ENCODE results near the gene SLC25A13.

The SLC25A13 gene

GRCh38 chr7:96322847-96323461 is 1.1 kb upstream of the SLC25A13 start:
- no peak for FAIRE-seq

- no peak for FAIRE-seq
Measured at GRCh38 chr7:96322373-96322695, 436 bp upstream of the SLC25A13 start.

GRCh38 chr7:96321031-96321657 is 754 bp downstream of the SLC25A13 start:
- no peak for FAIRE-seq

- no peak for FAIRE-seq
Measured at GRCh38 chr7:96320442-96320841, 1.5 kb downstream of the SLC25A13 start.

- FAIRE-seq = no peak
Measured at GRCh38 chr7:96319439-96319838, 2.5 kb downstream of the SLC25A13 start.

- no peak for FAIRE-seq
Measured at GRCh38 chr7:96316949-96317348, 4.9 kb downstream of the SLC25A13 start.

GRCh38 chr7:96315125-96315512 is 6.8 kb downstream of the SLC25A13 start:
- FAIRE-seq = no peak

GRCh38 chr7:96314402-96315124 is 7.3 kb downstream of the SLC25A13 start:
- FAIRE-seq = no peak

- FAIRE-seq = no peak
Measured at GRCh38 chr7:96313940-96314339, 8.0 kb downstream of the SLC25A13 start.

GRCh38 chr7:96312502-96312901 is 9.4 kb downstream of the SLC25A13 start:
- no peak for FAIRE-seq

- no peak for FAIRE-seq
Measured at GRCh38 chr7:96311967-96312366, 9.9 kb downstream of the SLC25A13 start.

- no peak for FAIRE-seq
Measured at GRCh38 chr7:96310110-96310509, 11.8 kb downstream of the SLC25A13 start.

- FAIRE-seq = no peak
Measured at GRCh38 chr7:96308950-96309263, 13.0 kb downstream of the SLC25A13 start.

GRCh38 chr7:96308253-96308949 is 13.5 kb downstream of the SLC25A13 start:
- no peak for FAIRE-seq

GRCh38 chr7:96306385-96307125 is 15.3 kb downstream of the SLC25A13 start:
- no peak for FAIRE-seq

GRCh38 chr7:96305915-96306314 is 16.0 kb downstream of the SLC25A13 start:
- FAIRE-seq = no peak

GRCh38 chr7:96304573-96304972 is 17.3 kb downstream of the SLC25A13 start:
- no peak for FAIRE-seq

- FAIRE-seq = no peak
Measured at GRCh38 chr7:96303686-96304443, 18.0 kb downstream of the SLC25A13 start.

GRCh38 chr7:96303105-96303685 is 18.7 kb downstream of the SLC25A13 start:
- FAIRE-seq = no peak

GRCh38 chr7:96300986-96301385 is 20.9 kb downstream of the SLC25A13 start:
- FAIRE-seq = no peak

- FAIRE-seq = no peak
Measured at GRCh38 chr7:96300502-96300901, 21.4 kb downstream of the SLC25A13 start.

- no peak for FAIRE-seq
Measured at GRCh38 chr7:96299496-96299895, 22.4 kb downstream of the SLC25A13 start.

All from endometrium (tissue), 2 donors.